ENCODE data around the gene CANT1. TPM values are rescaled to one million over a fixed set of nuclear protein-coding genes. Genes with fewer than 3 reads are reported as not detected.

CANT1 gene
- total RNA-seq, 4 donors from 2014 or later: 11.2 to 30.1 (median 21.6) TPM

- no peak for ATAC-seq
- H3K4me3 ChIP-seq: no peak overlapping the region
- no peaks in the 10 kb centered on the region for H3K27me3 ChIP-seq
- no peaks in the 10 kb centered on the region for H3K36me3 ChIP-seq
- peaks cover 3 to 37% (median 20%) of the 10 kb centered on the region in 3 donors for H3K4me1 ChIP-seq
- no peaks in the 10 kb centered on the region for H3K9me3 ChIP-seq
- 79 to 91% methylated on average over 1 to 6 of the region's 6 CpGs for WGBS, 2 donors (ENCODE audit: low coverage in 1 of 2)
- no peak overlapping the region for H3K27ac ChIP-seq
- TF ChIP-seq CTCF (IDR thresholded peaks at IDR 0.05) (no peak), POLR2AphosphoS5 (IDR thresholded peaks at IDR 0.05) (no peak), EP300 (IDR thresholded peaks at IDR 0.05) (no peak), POLR2A (IDR thresholded peaks at IDR 0.05) (no peak)
Measured at GRCh38 chr17:79017546-79018369, 8.2 kb upstream of the CANT1 start.

- no peak overlapping the region for H3K4me3 ChIP-seq
- H3K4me1 ChIP-seq: peaks cover 0 to 9% (median 4%) of the 10 kb centered on the region in 3 donors
- TF ChIP-seq POLR2A (IDR thresholded peaks at IDR 0.05): no peak
- TF ChIP-seq EP300 (IDR thresholded peaks at IDR 0.05): no peak
- TF ChIP-seq CTCF (IDR thresholded peaks at IDR 0.05): no peak
- no peak for TF ChIP-seq POLR2AphosphoS5 (IDR thresholded peaks at IDR 0.05)
- H3K27ac ChIP-seq: no peak overlapping the region
- H3K9me3 ChIP-seq: no peaks in the 10 kb centered on the region
- no peaks in the 10 kb centered on the region for H3K27me3 ChIP-seq
- 61 to 78% methylated on average over 2 of the region's 2 CpGs for WGBS, 2 donors (ENCODE audit: low coverage in 1 of 2)
- ATAC-seq: no peak
- H3K36me3 ChIP-seq: no peaks in the 10 kb centered on the region
Measured at GRCh38 chr17:79014158-79014758, 4.7 kb upstream of the CANT1 start.

GRCh38 chr17:79012563-79013134 lies 3.1 kb upstream of the CANT1 start:
- ATAC-seq: no peak
- no peak for TF ChIP-seq CTCF (IDR thresholded peaks at IDR 0.05)
- no peak for TF ChIP-seq EP300 (IDR thresholded peaks at IDR 0.05)
- TF ChIP-seq POLR2A (IDR thresholded peaks at IDR 0.05): no peak
- TF ChIP-seq POLR2AphosphoS5 (IDR thresholded peaks at IDR 0.05): no peak
- Histone ChIP-seq H3K4me1 (peaks cover 4 to 23% (median 16%) of the 10 kb centered on the region in 3 donors), H3K27ac (no peak overlapping the region), H3K27me3 (no peaks in the 10 kb centered on the region), H3K9me3 (no peaks in the 10 kb centered on the region), H3K36me3 (peaks cover 0 to 4% of the 10 kb centered on the region in 2 donors), H3K4me3 (no peak overlapping the region)
- WGBS, 2 donors (ENCODE audit: low coverage in 1 of 2): 80 to 81% methylated on average over 3 to 5 of the region's 6 CpGs

- no peak for ATAC-seq
- Histone ChIP-seq H3K27me3 (no peaks in the 10 kb centered on the region), H3K27ac (no peak overlapping the region), H3K36me3 (peaks cover 0 to 5% of the 10 kb centered on the region in 2 donors), H3K4me1 (peaks cover 4 to 34% (median 16%) of the 10 kb centered on the region in 3 donors), H3K4me3 (no peak overlapping the region), H3K9me3 (no peaks in the 10 kb centered on the region)
- TF ChIP-seq POLR2AphosphoS5 (IDR thresholded peaks at IDR 0.05): no peak
- TF ChIP-seq CTCF (IDR thresholded peaks at IDR 0.05): no peak
- TF ChIP-seq POLR2A (IDR thresholded peaks at IDR 0.05): no peak
- TF ChIP-seq EP300 (IDR thresholded peaks at IDR 0.05): no peak
- WGBS, 2 donors (ENCODE audit: low coverage in 1 of 2): 69 to 76% methylated on average over 5 of the region's 5 CpGs
Measured at GRCh38 chr17:79011451-79012147, 2.0 kb upstream of the CANT1 start.
